Fibroblast of the aortic adventitia (primary cell): ENCODE measurements around the gene SLN. TPM values are rescaled to one million over a fixed set of nuclear protein-coding genes. Genes with fewer than 3 reads are reported as not detected.

Source experiments
- DNase-seq: peaks from one replicate; pipeline ENCODE4 v3.0.0-alpha.2; 2010; ENCODE audit warnings: low read depth
- H3K4me3 ChIP-seq: 2 replicates; pipeline ENCODE4 v1.5.1; 2011; ENCODE audit warnings: low read depth, mild to moderate bottlenecking, control low read depth, low read length, moderate library complexity
- total RNA-seq: library from RNA; depleted of rRNA; stranded (reverse); fragments of >200 nt; gene quantifications from 2 replicates; pipeline ENCODE4 v1.2.3, GENCODE V29; 2012; ENCODE audit warnings: low replicate concordance
- TF ChIP-seq, protein P1 (sequence below): IDR thresholded peaks from 2 replicates; pipeline ENCODE4 v1.5.1; 2011; ENCODE audit warnings: mild to moderate bottlenecking, low read length, control low read depth, inconsistent platforms; ENCODE audit not compliant: insufficient read depth

The SLN gene
- total RNA-seq, 1 donor = not detected

DNA sequence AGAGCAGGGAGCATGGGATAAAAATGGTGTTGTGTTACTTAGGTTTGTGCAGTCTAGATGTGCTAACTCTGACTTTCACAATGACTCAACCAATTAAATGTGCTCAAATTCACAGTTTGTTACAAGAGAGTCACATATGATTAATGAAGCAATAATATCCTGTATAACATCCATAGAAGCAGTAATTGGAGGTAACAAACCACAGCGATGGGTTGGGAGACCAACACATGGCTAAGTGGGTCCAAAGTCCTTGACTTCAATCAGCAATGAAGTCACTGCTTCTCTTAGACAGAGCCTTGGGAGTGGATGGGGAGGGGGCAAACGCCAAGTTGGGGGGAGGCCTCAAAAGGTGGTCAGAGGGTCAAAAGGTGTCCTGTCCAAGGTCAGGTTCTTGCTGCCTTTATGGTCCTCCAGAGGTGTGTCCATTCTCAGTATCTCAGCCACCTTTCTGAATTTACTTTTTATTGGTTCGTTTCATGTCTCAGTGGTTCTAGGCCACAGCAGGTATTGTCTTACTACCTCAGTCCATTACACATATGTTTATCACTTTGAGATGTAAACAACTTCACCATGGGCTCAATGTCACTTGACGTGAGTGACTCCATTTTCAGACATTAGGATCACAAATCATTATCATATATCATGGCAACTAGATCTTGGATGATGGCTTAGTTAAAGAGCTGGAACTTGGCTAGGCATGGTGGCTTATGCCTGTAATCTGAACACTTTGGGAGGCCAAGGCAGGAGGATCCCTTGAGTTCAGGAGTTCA lies 32.4 kb downstream of the SLN start:
- no peak for DNase-seq
- no peak overlapping the region for H3K4me3 ChIP-seq
- TF ChIP-seq, protein P1, sequence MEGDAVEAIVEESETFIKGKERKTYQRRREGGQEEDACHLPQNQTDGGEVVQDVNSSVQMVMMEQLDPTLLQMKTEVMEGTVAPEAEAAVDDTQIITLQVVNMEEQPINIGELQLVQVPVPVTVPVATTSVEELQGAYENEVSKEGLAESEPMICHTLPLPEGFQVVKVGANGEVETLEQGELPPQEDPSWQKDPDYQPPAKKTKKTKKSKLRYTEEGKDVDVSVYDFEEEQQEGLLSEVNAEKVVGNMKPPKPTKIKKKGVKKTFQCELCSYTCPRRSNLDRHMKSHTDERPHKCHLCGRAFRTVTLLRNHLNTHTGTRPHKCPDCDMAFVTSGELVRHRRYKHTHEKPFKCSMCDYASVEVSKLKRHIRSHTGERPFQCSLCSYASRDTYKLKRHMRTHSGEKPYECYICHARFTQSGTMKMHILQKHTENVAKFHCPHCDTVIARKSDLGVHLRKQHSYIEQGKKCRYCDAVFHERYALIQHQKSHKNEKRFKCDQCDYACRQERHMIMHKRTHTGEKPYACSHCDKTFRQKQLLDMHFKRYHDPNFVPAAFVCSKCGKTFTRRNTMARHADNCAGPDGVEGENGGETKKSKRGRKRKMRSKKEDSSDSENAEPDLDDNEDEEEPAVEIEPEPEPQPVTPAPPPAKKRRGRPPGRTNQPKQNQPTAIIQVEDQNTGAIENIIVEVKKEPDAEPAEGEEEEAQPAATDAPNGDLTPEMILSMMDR = no peak

DNA sequence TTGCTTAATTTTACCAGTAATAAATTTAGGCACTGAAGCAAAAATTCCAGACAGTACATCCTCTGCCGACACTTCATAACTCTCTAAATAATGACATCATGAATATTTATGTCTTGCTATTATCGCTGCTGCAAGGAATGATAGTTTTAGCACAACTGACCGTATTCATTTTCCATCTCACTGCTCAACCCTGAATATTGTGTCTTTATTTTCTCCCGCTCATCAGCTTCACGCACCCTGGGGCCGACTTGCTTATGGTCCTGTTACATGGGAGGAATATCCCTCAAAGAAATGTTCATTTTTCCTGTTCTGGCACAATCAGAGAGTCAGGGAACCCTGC lies 33.3 kb downstream of the SLN start:
- H3K4me3 ChIP-seq = no peak overlapping the region
- no peak for DNase-seq
- TF ChIP-seq, protein P1 = no peak

DNA sequence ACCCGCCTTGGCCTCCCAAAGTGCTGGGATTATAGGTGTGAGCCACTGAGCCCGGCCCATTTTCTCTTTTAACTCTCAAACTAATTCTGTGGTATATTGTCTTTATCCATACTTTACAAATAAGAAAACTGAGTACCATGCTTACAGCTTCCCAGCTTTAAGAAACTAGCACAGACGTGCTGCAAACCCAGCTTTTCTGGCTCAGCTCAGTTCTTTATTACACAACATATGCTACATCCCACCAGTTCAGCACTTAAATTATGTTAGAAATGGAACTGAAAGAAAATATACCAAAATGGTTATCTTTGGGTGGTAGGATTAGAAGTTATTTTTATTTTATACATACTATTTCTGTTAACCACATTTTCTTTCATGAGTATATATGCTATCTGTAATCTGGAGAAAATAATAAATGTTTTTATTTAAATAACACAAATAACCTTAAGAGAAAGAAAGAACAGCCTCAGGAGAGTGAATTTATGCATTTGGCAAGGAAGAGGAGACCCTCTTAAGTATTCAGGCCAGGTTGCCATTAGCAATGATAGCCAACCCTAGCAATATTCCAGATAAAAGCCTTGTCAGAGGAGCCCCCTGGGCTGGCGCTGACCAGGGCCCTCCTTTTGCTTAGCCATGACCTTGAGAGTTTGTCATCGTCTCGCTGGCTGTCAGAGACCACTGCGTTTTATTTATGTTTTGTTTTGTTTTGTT lies 33.8 kb downstream of the SLN start:
- TF ChIP-seq, protein P1 = no peak
- H3K4me3 ChIP-seq = no peak overlapping the region
- DNase-seq = no peak

DNA sequence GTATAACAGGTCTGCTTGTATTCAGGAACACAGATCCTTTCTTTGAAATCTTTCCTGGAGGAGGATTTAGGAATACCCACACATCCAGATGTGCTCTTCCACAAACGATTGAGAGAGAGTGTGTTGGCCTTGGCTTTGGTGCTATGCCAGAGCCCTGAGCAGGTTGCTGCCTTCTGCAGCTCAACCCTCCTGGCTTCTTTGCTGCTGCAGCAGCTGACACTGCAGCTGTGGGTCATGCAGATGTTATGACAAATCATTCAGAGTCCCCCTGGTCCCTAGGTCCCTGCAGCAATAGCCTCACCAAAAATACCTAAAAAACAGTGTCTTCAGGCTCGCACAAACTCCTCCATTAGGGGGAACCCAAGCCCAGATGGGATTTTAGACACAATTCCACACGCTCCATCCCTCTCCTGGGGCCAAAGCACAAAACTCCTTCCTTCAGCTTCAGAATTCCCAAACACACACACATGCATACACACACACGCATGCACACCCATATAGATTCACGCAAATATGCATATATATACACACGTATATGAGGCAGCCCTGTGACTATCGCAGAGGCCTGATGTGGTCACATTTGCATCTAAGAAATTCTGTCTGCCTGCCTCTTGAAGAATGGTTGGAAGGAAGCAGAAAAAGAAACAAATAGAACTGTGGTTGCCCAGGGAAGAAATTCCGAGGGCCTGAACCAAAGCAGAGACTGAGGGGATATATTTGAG lies 35.4 kb downstream of the SLN start:
- DNase-seq = no peak
- H3K4me3 ChIP-seq = no peak overlapping the region
- TF ChIP-seq, protein P1 = no peak

DNA sequence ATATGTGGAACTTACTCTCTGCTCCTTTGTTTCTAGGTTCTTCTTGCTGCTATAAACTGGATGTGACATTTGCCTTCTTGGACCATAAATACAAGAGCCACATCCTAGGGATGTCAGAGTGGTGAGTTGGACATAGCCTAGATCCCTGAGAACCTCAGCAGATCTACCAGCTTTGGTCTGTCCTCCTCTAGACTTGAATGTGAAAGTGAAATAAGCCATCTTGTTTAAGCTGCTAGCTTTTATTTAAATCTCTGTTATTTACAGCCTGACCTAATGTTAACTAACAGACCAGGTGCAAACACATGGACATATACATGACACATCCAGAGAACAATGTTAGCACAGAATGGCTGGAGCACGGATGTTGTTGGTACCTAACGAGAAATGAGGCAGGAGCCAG lies 36.0 kb downstream of the SLN start:
- no peak overlapping the region for H3K4me3 ChIP-seq
- no peak for DNase-seq
- TF ChIP-seq, protein P1 = no peak

DNA sequence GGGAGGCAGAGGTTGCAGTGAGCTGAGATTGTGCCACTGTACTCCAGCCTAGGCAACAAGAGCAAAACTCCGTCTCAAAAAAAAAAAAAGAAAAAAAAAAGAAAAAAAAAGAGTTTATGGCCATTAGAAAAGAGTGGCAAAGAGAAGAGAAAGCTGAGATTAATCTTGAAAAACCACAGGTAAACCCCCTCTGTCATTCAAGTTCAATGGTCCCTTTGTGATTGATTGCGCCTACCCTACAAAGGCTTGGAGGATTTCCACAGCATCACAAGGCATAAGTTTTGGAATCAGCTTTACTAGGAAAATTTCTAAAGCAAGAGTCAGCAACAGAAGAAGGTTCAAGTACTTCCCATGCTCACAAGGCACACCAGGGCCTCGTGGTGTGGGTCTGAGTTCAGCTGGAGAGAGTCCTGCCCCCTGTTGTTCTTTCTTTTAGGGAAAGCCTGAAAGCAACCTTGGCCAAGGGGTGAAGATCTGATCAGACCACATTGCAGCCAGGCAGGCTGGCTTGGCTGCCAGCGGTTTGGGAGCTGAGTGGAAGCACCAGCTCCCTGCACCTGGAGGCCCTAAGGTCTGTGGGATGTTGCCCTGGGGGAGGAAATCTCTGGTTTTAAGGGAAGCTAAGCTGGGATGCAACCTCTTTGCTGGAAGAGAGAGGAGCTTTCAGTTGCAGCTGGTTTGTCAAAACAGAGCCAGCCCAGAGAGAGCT lies 41.8 kb downstream of the SLN start:
- TF ChIP-seq, protein P1 = no peak
- no peak overlapping the region for H3K4me3 ChIP-seq
- DNase-seq = no peak
